A549 (cell line): Measurements from ENCODE around the gene ENOPH1. TPM values are rescaled to one million over a fixed set of nuclear protein-coding genes. Genes with fewer than 3 reads are reported as not detected.

Source experiments
- ATAC-seq, 2 experiments: fragments of 200-7000 bp in 1 of 2; fragments of >200 bp in 1 of 2; cut with Nextera tagmentation in 1 of 2; cut with Tn5 transposase in 1 of 2; 3 replicates each; pipeline versions ENCODE4 v1.8.0 to v1.9.1; 2018 to 2020; ENCODE audit warnings: mild to moderate bottlenecking in 1 of 2, moderate library complexity in 1 of 2
- CTCF ChIA-PET: fragments of 300-600 bp; sonication (Branson Sonifier 250); formaldehyde crosslinking; extraction: SDS; loops from one replicate; lab custom pipeline; 2021; ENCODE audit warnings: antibody characterized with exemption, inconsistent platforms; lab: Yijun Ruan, JAX
- POLR2A ChIA-PET: fragments of 350-600 bp; formaldehyde crosslinking; extraction: SDS; loops from one replicate; lab custom pipeline; 2021; ENCODE audit warnings: antibody characterized with exemption, inconsistent platforms; lab: Yijun Ruan, JAX
- DNase-seq, 2 experiments: peaks; one replicate each; pipeline versions ENCODE4 v3.0.0 to v3.0.0-alpha.2; 2011 to 2016; ENCODE audit warnings: low read depth in 1 of 2, low spot score in 1 of 2
- FAIRE-seq: peaks from 2 replicates; lab custom pipeline; 2011; peaks lifted over from hg19 to GRCh38; lab: Jason Lieb, UNC
- H3K27ac ChIP-seq, 2 experiments: fragments of >200 bp; sonication (Bioruptor Twin); formaldehyde crosslinking; 3 replicates each; pipeline ENCODE4 v1.5.1; 2016 to 2017
- H3K4me1 ChIP-seq: fragments of >200 bp; sonication (Bioruptor Twin); formaldehyde crosslinking; 3 replicates; pipeline ENCODE4 v1.6.1; 2016
- H3K4me2 ChIP-seq: fragments of >200 bp; sonication (Bioruptor Twin); formaldehyde crosslinking; 3 replicates; pipeline ENCODE4 v1.6.1; 2016
- H3K4me3 ChIP-seq: fragments of >200 bp; sonication (Bioruptor Twin); formaldehyde crosslinking; 3 replicates; pipeline ENCODE4 v1.5.1; 2016
- H3K9me3 ChIP-seq: fragments of >200 bp; sonication (Bioruptor Twin); formaldehyde crosslinking; 3 replicates; pipeline ENCODE4 v1.6.1; 2016
- ATOH8 ChIP-seq: fragments of 250-450 bp; sonication (Bioruptor Pico); IDR thresholded peaks from 2 replicates; pipeline ENCODE4 v1.5.0; 2020; ENCODE audit warnings: low read depth, mild to moderate bottlenecking, moderate library complexity
- BCL3 ChIP-seq: fragments of >200 bp; sonication (Bioruptor Twin); formaldehyde crosslinking; IDR thresholded peaks from 3 replicates; pipeline ENCODE4 v1.6.1; 2016
- CEBPB ChIP-seq, 2 experiments: fragments of >200 bp in 1 of 2; sonication (Bioruptor Twin) in 1 of 2; formaldehyde crosslinking in 1 of 2; IDR thresholded peaks; 2 replicates each; pipeline ENCODE4 v1.6.1; 2012 to 2016
- E2F6 ChIP-seq: IDR thresholded peaks from 2 replicates; pipeline ENCODE4 v1.6.1; 2012; ENCODE audit warnings: low read depth, borderline replicate concordance
- EHMT2 ChIP-seq: fragments of 200-600 bp; sonication (generic); IDR thresholded peaks from 2 replicates; pipeline ENCODE4 v1.6.1; 2016; ENCODE audit warnings: antibody characterized with exemption, low read depth, mild to moderate bottlenecking, moderate library complexity
- FOSL2 ChIP-seq, 2 experiments: fragments of 450-650 bp in 1 of 2; fragments of >200 bp in 1 of 2; sonication (Bioruptor Twin) in 1 of 2; formaldehyde crosslinking; IDR thresholded peaks; 2 replicates each; pipeline versions ENCODE4 v1.5.0 to v1.6.1; 2016 to 2020; ENCODE audit warnings: mild to moderate bottlenecking in 1 of 2, moderate library complexity in 1 of 2
- FOXS1 ChIP-seq: fragments of 250-450 bp; sonication (Bioruptor Pico); IDR thresholded peaks from 2 replicates; pipeline ENCODE4 v1.5.0; 2020; ENCODE audit warnings: mild to moderate bottlenecking, moderate library complexity
- GATA3 ChIP-seq: IDR thresholded peaks from 2 replicates; pipeline ENCODE4 v1.6.1; 2012; ENCODE audit warnings: borderline replicate concordance
- HDAC2 ChIP-seq: fragments of 200-600 bp; sonication (generic); IDR thresholded peaks from 2 replicates; pipeline ENCODE4 v1.6.1; 2016
- HES2 ChIP-seq: fragments of >200 bp; sonication (Bioruptor Twin); formaldehyde crosslinking; IDR thresholded peaks from 2 replicates; pipeline ENCODE4 v1.6.1; 2016
- HOXB13 ChIP-seq: fragments of 250-450 bp; sonication (Bioruptor Pico); IDR thresholded peaks from 2 replicates; pipeline ENCODE4 v1.5.0; 2020; ENCODE audit warnings: low read depth, mild to moderate bottlenecking, moderate library complexity
- JUNB ChIP-seq: fragments of >200 bp; sonication (Bioruptor Twin); formaldehyde crosslinking; IDR thresholded peaks from 2 replicates; pipeline ENCODE4 v1.6.1; 2016
- KDM5A ChIP-seq: fragments of 200-600 bp; sonication (generic); IDR thresholded peaks from 2 replicates; pipeline ENCODE4 v1.6.1; 2016; ENCODE audit warnings: antibody characterized with exemption, mild to moderate bottlenecking
- MAX ChIP-seq: IDR thresholded peaks from 2 replicates; pipeline ENCODE4 v1.6.1; 2012
- MYC ChIP-seq: IDR thresholded peaks from 2 replicates; pipeline ENCODE4 v1.6.1; 2012; ENCODE audit warnings: mild to moderate bottlenecking, inconsistent platforms, low read length, improper control_type of control experiment, borderline replicate concordance
- NFE2L2 ChIP-seq: fragments of 150-350 bp; conservative IDR thresholded peaks from 2 replicates; pipeline ENCODE4 v1.6.1; 2014; ENCODE audit warnings: low read length
- NPAS2 ChIP-seq: fragments of 250-450 bp; sonication (Bioruptor Pico); IDR thresholded peaks from 2 replicates; pipeline ENCODE4 v1.8.0; 2022; ENCODE audit warnings: mild to moderate bottlenecking, moderate library complexity, borderline replicate concordance
- PHF8 ChIP-seq: fragments of 200-600 bp; sonication (generic); IDR thresholded peaks from 2 replicates; pipeline ENCODE4 v1.6.1; 2016; ENCODE audit warnings: low read depth, mild to moderate bottlenecking, antibody characterized with exemption, moderate library complexity, borderline replicate concordance
- POLR2AphosphoS2 ChIP-seq: conservative IDR thresholded peaks from 2 replicates; pipeline ENCODE4 v1.6.1; 2012; ENCODE audit warnings: low read length, improper control_type of control experiment, inconsistent platforms
- RARB ChIP-seq: fragments of 250-450 bp; sonication (Bioruptor Pico); IDR thresholded peaks from 2 replicates; pipeline ENCODE4 v1.8.0; 2021; ENCODE audit warnings: mild to moderate bottlenecking, moderate library complexity
- REST ChIP-seq: fragments of 200-600 bp; sonication (generic); IDR thresholded peaks from 2 replicates; pipeline ENCODE4 v1.6.1; 2016; ENCODE audit warnings: antibody characterized with exemption, mild to moderate bottlenecking, moderate library complexity
- TFCP2L1 ChIP-seq: fragments of 250-450 bp; sonication (Bioruptor Pico); IDR thresholded peaks from 2 replicates; pipeline ENCODE4 v1.5.0; 2021; ENCODE audit warnings: mild to moderate bottlenecking
- USF2 ChIP-seq: fragments of 450-650 bp; IDR thresholded peaks from 2 replicates; pipeline ENCODE4 v1.6.1; 2014; ENCODE audit warnings: antibody characterized with exemption
- ZC3H11A ChIP-seq: fragments of 450-650 bp; IDR thresholded peaks from 2 replicates; pipeline ENCODE4 v1.6.1; 2014; ENCODE audit warnings: antibody characterized with exemption, mild to moderate bottlenecking
- WGBS: methylation state at CpG from one replicate; pipeline ENCODE4 v1.1.6; 2017; ENCODE audit errors: missing lambda C conversion rate; 5-methylcytosine and 5-hydroxymethylcytosine counted together
- polyA plus RNA-seq, 4 experiments: library from polyadenylated mRNA; depleted of rRNA in 3 of 4; stranded (reverse); fragments of >200 nt; fragmentation: RNase III in 1 of 4; extraction: RNeasy Plus Mini Kit Qiagen cat#74134 plus additional on column Dnase treatment in 1 of 4; gene quantifications; 2 replicates in 3 of 4; 3 replicates in 1 of 4; pipeline ENCODE4 v1.2.3, GENCODE V29; 2011 to 2017

The ENOPH1 gene
- polyA plus RNA-seq, 2 of the 4 experiments (the other 2 are of a cell fraction), result 22.3 to 43.5 TPM

GRCh38 chr4:82482387-82482786 is 52.0 kb downstream of the ENOPH1 start:
- ChIA-PET POLR2A (no interaction called here), CTCF (no interaction called here)
- TF ChIP-seq TFCP2L1 (CRISPR knock-in tag) (no peak), EHMT2 (no peak), HES2 (no peak), MYC (no peak), NFE2L2 (no peak), KDM5A (no peak), E2F6 (no peak), HOXB13 (CRISPR knock-in tag) (no peak), GATA3 (no peak), ATOH8 (no peak)
- no peak overlapping the region for H3K27ac ChIP-seq
- ATAC-seq (no peak), DNase-seq (no peak), FAIRE-seq (no peak)
- no peaks in the 10 kb centered on the region for H3K9me3 ChIP-seq
- H3K4me3 ChIP-seq, result no peak overlapping the region
- 88% methylated on average over 6 of the region's 6 CpGs for WGBS
- no peaks in the 10 kb centered on the region for H3K4me1 ChIP-seq
- H3K4me2 ChIP-seq, result no peak overlapping the region

GRCh38 chr4:82484996-82485783 is 54.8 kb downstream of the ENOPH1 start:
- Histone ChIP-seq H3K9me3 (no peaks in the 10 kb centered on the region), H3K4me1 (no peaks in the 10 kb centered on the region), H3K27ac (no peak overlapping the region), H3K4me2 (no peak overlapping the region)
- no peak for ATAC-seq
- POLR2A ChIA-PET, result no interaction called here
- DNase-seq, result no peak
- 86% methylated on average over 14 of the region's 14 CpGs for WGBS
- TF ChIP-seq ZC3H11A (no peak), MAX (no peak), RARB (CRISPR knock-in tag) (no peak)
- TF ChIP-seq, all 56 proteins: peak for 0
- no peak overlapping the region for H3K4me3 ChIP-seq
- CTCF ChIA-PET, result interaction anchor here (2.2 kb wide), 1 partner anchor 11 kb away, joined by 4 read pairs; no protein-coding TSS in a partner anchor
- no peak for FAIRE-seq

GRCh38 chr4:82489076-82489475 is 58.7 kb downstream of the ENOPH1 start:
- WGBS, result 89% methylated on average over 1 of the region's 1 CpG
- no peak for FAIRE-seq
- Histone ChIP-seq H3K4me2 (no peak overlapping the region), H3K4me3 (no peak overlapping the region), H3K9me3 (no peaks in the 10 kb centered on the region), H3K4me1 (no peaks in the 10 kb centered on the region), H3K27ac (no peak overlapping the region)
- DNase-seq, result no peak
- ChIA-PET POLR2A (no interaction called here), CTCF (no interaction called here)
- ATAC-seq, result no peak
- no peak for TF ChIP-seq PHF8
- TF ChIP-seq USF2, result no peak
- no peak for TF ChIP-seq KDM5A
- TF ChIP-seq REST, result no peak
- no peak for TF ChIP-seq NFE2L2
- TF ChIP-seq CEBPB (IDR thresholded peaks at IDR 0.05), result no peak
- no peak for TF ChIP-seq MYC
- no peak for TF ChIP-seq FOSL2 (IDR thresholded peaks at IDR 0.05)
- no peak for TF ChIP-seq FOSL2 (CRISPR knock-in tag; IDR thresholded peaks at IDR 0.05)
- no peak for TF ChIP-seq BCL3
- no peak for TF ChIP-seq NPAS2 (CRISPR knock-in tag)
- no peak for TF ChIP-seq POLR2AphosphoS2
- no peak for TF ChIP-seq JUNB
- TF ChIP-seq HDAC2, result no peak
- TF ChIP-seq FOXS1 (CRISPR knock-in tag), result no peak
- no peak for TF ChIP-seq ATOH8
